ENCODE measurements around the gene ARSJ. TPM values are rescaled to one million over a fixed set of nuclear protein-coding genes. Genes with fewer than 3 reads are reported as not detected.
A peak's percentile ranks its signal among the peaks of the same experiment; 100 is the strongest.

Gene ARSJ
- total and polyA plus RNA-seq, 2 of the 8 experiments (the other 6 are each of a cell fraction or from before 2014, with no cell fraction given) = 1.4 to 6.3 TPM

GRCh38 chr4:113987382-113987941 lies 8.0 kb upstream of the ARSJ start:
- no peaks in the 10 kb centered on the region for H3K23me2 ChIP-seq (ENCODE audit: low read depth, low read length)
- no peak overlapping the region for H2AK5ac ChIP-seq (ENCODE audit: low read depth, low read length)
- no peak overlapping the region for H4K5ac ChIP-seq (ENCODE audit: insufficient read length, low read depth, low read length)
- no peak overlapping the region for H3K4me3 ChIP-seq (ENCODE audit: extremely low read depth in 1 of 4, insufficient read depth in 2 of 4, low read depth in 3 of 4, low read length in 4 of 4)
- no peak overlapping the region for H2BK20ac ChIP-seq (ENCODE audit: low read length)
- no peak overlapping the region for H3K18ac ChIP-seq (ENCODE audit: extremely low read depth, low read length)
- no peak overlapping the region for H2BK12ac ChIP-seq (ENCODE audit: low read depth, low read length)
- no peak overlapping the region for H3K14ac ChIP-seq (ENCODE audit: insufficient read length)
- no peaks in the 10 kb centered on the region for H3K79me2 ChIP-seq (ENCODE audit: control insufficient read depth in 1 of 2, insufficient read depth in 2 of 2, low read length in 2 of 2)
- H3K4me2 ChIP-seq (ENCODE audit: insufficient read depth in 1 of 2, low read depth in 2 of 2, low read length in 2 of 2) = no peak overlapping the region
- no peak overlapping the region for H2BK15ac ChIP-seq (ENCODE audit: low read length)
- H2BK120ac ChIP-seq (replicated peaks; ENCODE audit: low read depth, low read length) = no peak overlapping the region
- H3K23ac ChIP-seq (ENCODE audit: insufficient read length) = no peak overlapping the region
- no peaks in the 10 kb centered on the region for H3K4me1 ChIP-seq (replicated peaks in 1 of 4; ENCODE audit: control insufficient read depth in 3 of 4, insufficient read depth in 4 of 4, low read length in 3 of 4)
- FAIRE-seq (no peak), DNase-seq (ENCODE audit: low read depth in 1 of 2, low spot score in 2 of 2) (peak in 1 of 2 experiments; percentile 10)
- H2AFZ ChIP-seq (ENCODE audit: low read length) = peak overlapping the region; percentile 14; the same call in 1 of the 2 replicates
- no peak overlapping the region for H3K56ac ChIP-seq (replicated peaks; ENCODE audit: insufficient read length, low read depth, low read length)
- H3K4ac ChIP-seq (replicated peaks; ENCODE audit: insufficient read length, low read depth, low read length) = no peak overlapping the region
- no peak overlapping the region for H3K27ac ChIP-seq (ENCODE audit: low read depth, low read length)
- no peak overlapping the region for H4K8ac ChIP-seq (ENCODE audit: extremely low read depth, insufficient read depth, low read length)
- ChIA-PET CTCF (ENCODE audit: partially characterized antibody) (interaction anchor here (2.3 kb wide), 1 partner anchor 36 kb away, joined by 7 read pairs; no protein-coding TSS in a partner anchor), POLR2A (ENCODE audit: partially characterized antibody) (no interaction called here)
- no peak for TF ChIP-seq RXRA (IDR thresholded peaks at IDR 0.05; ENCODE audit: insufficient read depth, low read depth, low read length)
- no peak for TF ChIP-seq MAFK (IDR thresholded peaks at IDR 0.05; ENCODE audit: low read depth, low read length)
- no peak for TF ChIP-seq SP1 (IDR thresholded peaks at IDR 0.05; ENCODE audit: low read depth, low read length)
- no peak for TF ChIP-seq SIX5 (IDR thresholded peaks at IDR 0.05; ENCODE audit: low read depth, low read length)
- TF ChIP-seq TBP (IDR thresholded peaks at IDR 0.05; ENCODE audit: low read depth, low read length) = no peak
- no peak for TF ChIP-seq KDM1A (IDR thresholded peaks at IDR 0.05; ENCODE audit: borderline replicate concordance, low read length)
- no peak for TF ChIP-seq HDAC2 (IDR thresholded peaks at IDR 0.05; ENCODE audit: borderline replicate concordance in 1 of 2, low read depth in 2 of 2, low read length in 2 of 2)
- H3K27me3 ChIP-seq (replicated peaks in 1 of 4; ENCODE audit: control insufficient read depth in 3 of 4, extremely low read depth in 1 of 4, insufficient read depth in 3 of 4, low read length in 3 of 4) = no peaks in the 10 kb centered on the region
- H4K91ac ChIP-seq (replicated peaks; ENCODE audit: insufficient read length, low read length) = no peak overlapping the region
- no peaks in the 10 kb centered on the region for H4K20me1 ChIP-seq (replicated peaks in 1 of 2; ENCODE audit: control insufficient read depth in 1 of 2, insufficient read depth in 2 of 2, low read length in 2 of 2)
- WGBS, 2 experiments (ENCODE audit: extremely low coverage in 1 of 2, insufficient coverage in 1 of 2, insufficient read length in 1 of 2, insufficient replicate concordance in 2 of 2, low coverage in 1 of 2, low lambda C conversion rate in 2 of 2, missing lambda C conversion rate in 1 of 2) = 96% methylated on average over 3 of the region's 3 CpGs; no CpG with 5 or more reads in 1 of the 2 experiments
- peaks cover 0 to 2% of the 10 kb centered on the region in 2 experiments; a peak in 2 of 4 replicates for H3K9me3 ChIP-seq (ENCODE audit: insufficient read depth in 2 of 2, low read depth in 1 of 2, low read length in 1 of 2)
- H3K79me1 ChIP-seq (ENCODE audit: low read depth, low read length) = no peaks in the 10 kb centered on the region
- H2BK5ac ChIP-seq (ENCODE audit: low read depth, low read length) = no peak overlapping the region
- no peaks in the 10 kb centered on the region for H3K36me3 ChIP-seq (ENCODE audit: control insufficient read depth in 2 of 4, insufficient read depth in 4 of 4, low read length in 3 of 4)
- H3K9ac ChIP-seq (replicated peaks in 1 of 4; ENCODE audit: extremely low read depth in 1 of 4, low read depth in 3 of 4, low read length in 3 of 4) = no peak overlapping the region

All from H1 (cell line).